GM18498 (cell line): ENCODE data around the gene RPTOR.

Source experiments
- ATAC-seq: cut with Tn5 transposase; IDR thresholded peaks from one replicate; pipeline ENCODE4 v1.9.1; 2021; ENCODE audit warnings: mild to moderate bottlenecking, moderate library complexity; ENCODE audit not compliant: unreplicated experiment

Gene RPTOR

GRCh38 chr17:80899402-80900268 is 355.0 kb downstream of the RPTOR start:
- ATAC-seq: no peak

- no peak for ATAC-seq
These were observed 356.7 kb downstream of the RPTOR start for GRCh38 chr17:80901319-80901718.

GRCh38 chr17:80902197-80902962 is 357.7 kb downstream of the RPTOR start:
- ATAC-seq: no peak

- no peak for ATAC-seq
These were observed 358.4 kb downstream of the RPTOR start for GRCh38 chr17:80902963-80903611.

GRCh38 chr17:80904036-80904753 is 359.6 kb downstream of the RPTOR start:
- no peak for ATAC-seq

GRCh38 chr17:80905586-80906230 is 361.1 kb downstream of the RPTOR start:
- ATAC-seq: no peak

GRCh38 chr17:80906364-80907259 is 362.0 kb downstream of the RPTOR start:
- no peak for ATAC-seq

- ATAC-seq: no peak
These were observed 362.6 kb downstream of the RPTOR start for GRCh38 chr17:80907281-80907680.

- ATAC-seq: no peak
These were observed 363.6 kb downstream of the RPTOR start for GRCh38 chr17:80908211-80908610.

- ATAC-seq: no peak
These were observed 364.1 kb downstream of the RPTOR start for GRCh38 chr17:80908776-80909175.

- no peak for ATAC-seq
These were observed 365.0 kb downstream of the RPTOR start for GRCh38 chr17:80909635-80910034.

- no peak for ATAC-seq
These were observed 365.4 kb downstream of the RPTOR start for GRCh38 chr17:80910043-80910442.

- ATAC-seq: no peak
These were observed 367.8 kb downstream of the RPTOR start for GRCh38 chr17:80912476-80912875.

- ATAC-seq: no peak
These were observed 369.5 kb downstream of the RPTOR start for GRCh38 chr17:80913928-80914821.

- ATAC-seq: no peak
These were observed 371.6 kb downstream of the RPTOR start for GRCh38 chr17:80916246-80916645.

GRCh38 chr17:80917716-80918560 is 373.3 kb downstream of the RPTOR start:
- ATAC-seq: no peak

GRCh38 chr17:80918731-80919130 is 374.1 kb downstream of the RPTOR start:
- no peak for ATAC-seq
